HG02610 (cell line): ENCODE measurements around the gene IFT74.
A peak's percentile ranks its signal among the peaks of the same experiment; 100 is the strongest.

ENCODE experiments used
- ATAC-seq: cut with Tn5 transposase; IDR thresholded peaks from one replicate; pipeline ENCODE4 v1.9.1; 2021; ENCODE audit warnings: mild to moderate bottlenecking, moderate library complexity; ENCODE audit not compliant: unreplicated experiment

IFT74 gene

DNA sequence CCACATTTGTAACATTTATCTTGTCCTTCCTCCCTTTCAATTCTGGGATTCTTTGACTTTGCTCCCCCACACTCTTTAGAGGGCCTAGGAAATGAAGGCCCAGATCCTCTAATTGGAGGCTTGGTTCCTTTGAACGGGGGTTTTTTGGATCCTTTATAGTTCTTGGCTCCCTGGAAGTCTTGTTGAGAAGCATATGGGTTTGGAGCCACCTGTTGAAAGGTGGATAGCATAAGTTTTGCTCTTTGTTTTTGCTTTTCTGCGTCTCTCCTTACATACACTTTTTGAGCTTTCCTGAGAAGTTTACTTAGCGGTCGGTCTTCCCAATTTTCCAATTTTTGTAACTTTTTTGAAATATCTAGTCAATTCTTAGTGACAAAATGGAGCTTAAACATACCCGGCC lies 17.8 kb downstream of the IFT74 start:
- no peak for ATAC-seq

DNA sequence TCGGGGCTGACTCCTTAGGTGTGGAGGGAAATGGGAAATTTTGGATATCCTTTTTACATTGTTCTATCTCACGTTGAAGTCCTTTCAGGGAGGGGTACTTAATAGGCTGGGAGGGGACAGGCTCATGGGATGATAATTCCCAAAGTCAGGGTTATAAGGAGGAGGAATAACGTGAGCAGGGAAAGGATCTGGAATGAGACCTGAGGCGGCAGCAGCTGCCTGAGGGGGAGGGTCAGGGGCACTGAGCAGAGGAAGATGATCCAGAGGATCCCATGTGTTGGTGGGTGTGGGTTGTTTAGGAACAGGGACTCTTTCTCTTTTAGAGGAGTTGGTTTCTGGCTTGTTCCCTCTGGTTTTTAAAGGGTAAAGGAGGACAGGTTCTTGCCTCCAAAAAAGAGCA lies 18.7 kb downstream of the IFT74 start:
- ATAC-seq = no peak

DNA sequence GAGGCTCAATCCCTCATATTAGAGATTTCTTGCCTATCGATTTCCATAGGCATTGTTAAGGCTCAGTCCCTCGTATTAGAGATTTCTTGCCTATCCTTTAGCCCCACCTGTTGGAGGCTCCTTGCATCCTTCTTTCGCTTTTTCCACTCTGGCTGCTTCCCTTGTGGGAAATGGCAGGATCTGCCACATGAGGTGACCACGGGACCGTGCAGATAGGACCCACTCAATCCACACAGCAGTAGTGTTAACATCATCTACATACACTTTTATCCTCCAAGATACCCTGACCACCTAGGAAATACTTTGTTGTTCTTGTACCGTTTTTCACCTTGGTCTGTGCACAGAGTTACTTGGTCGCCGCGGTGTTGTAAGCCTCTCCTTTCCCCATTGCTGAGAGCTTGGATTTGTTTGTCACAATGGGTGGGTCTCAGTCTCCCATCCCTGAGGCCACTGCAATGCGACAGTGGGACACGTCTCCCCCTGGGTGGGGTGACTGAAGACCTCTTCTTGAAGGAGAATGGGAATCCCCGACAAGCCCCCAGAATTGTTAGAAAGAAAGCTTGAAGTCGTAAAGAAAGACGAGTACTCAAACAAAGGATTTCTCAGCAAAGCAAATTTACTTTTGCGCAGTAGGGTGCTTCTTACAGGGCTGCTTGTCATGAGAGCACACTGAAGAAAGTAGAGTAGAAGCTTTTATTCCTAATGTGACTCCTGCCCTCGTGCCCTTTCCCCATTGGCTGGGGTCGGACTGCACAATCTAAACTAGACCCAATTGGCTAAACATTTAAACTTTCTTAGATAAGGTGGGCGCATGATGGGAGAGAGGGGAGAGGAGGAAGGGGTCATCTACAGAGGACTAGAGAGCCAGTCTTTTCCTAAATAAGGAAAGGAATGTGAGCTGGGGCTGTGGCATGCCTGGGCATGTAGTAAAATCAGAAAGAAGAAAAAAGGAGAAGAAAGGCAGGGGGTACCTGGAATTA lies 19.8 kb downstream of the IFT74 start:
- ATAC-seq = no peak

DNA sequence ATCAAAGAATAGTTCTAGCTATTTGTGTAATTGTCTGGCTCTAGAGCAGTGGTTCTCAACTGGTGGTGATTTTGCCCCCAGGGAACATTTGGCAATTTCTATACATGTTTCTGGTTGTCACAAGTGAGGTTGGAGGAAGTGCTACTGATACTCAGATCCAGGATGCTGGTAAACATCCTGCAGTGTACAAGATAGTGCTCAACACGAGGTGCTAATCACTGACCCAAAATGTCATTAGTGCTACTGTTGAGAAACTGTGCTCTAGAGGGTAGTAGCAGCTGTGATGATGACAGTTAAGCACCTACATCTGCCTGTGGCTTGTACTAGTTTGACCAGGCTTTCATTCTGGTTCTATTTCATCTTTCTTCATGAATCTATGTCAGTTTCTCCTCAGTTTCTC lies 27.1 kb downstream of the IFT74 start:
- ATAC-seq = no peak

DNA sequence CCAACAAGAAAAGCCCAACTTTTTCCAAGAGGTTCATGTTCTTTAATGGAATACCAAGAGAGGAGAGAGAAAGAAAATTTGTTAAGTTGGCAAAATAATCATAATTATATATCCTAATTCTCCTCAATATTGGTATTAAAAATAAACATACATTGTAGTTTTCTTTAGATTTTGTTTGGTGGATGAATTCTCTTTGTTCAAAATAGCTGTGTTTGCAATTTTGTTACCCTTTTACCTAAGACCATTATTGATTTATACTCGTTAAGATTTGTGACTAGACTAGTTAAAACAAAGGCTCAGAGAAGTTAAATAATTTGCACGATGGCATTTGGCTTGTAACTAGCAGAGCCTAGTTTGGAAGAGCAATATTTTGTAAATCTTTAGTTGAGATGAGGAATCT lies 39.6 kb downstream of the IFT74 start:
- ATAC-seq = no peak

DNA sequence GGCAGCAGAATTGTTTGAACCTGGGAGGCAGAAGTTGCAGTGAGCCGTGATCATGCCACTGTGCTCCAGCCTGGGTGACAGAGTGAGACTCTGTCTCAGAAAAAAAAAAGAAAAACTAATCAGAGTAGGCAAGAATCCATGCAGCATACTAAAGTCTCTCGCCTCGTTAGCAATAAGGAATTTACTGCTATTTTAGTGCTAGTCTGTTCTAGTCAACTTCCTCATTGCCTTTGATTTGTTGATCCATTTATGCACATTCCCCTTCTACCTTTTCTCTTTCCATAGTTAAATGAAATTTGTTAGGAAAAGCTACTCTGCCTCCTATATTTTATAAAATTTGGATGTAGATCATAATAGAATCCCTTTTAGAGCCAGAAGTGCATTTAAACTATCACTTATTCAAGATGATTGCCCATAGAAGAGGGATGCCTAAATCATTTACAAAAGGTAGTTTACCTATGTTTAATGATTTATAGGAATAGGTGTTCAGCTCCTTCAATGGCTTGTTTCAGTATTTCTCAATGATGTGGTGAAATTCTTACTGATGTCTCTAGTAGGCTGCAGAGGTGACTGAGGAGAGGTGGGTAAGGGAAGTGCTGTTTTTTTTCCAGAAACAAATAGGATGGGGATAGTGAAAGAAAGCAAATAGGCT lies 47.3 kb downstream of the IFT74 start:
- no peak for ATAC-seq

DNA sequence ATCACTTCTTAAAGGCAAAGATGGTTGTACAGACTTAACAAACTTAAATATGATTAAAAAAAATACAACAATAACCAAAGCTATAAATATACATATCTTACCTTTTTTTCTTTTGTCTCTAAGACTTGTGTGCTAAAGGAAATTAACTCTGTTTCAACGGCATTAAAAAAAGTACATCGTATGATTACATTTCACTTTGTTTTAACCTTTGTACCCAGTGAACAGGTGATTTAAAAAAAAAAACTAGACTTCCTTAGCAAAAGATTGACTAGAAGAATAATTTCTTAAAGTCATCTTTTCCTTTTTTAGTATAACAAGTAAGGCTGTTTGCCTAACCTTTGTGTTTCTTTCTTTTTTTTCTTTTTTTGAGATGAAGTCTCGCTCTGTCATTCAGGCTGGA lies 49.3 kb downstream of the IFT74 start, which contains the start of gene LRRC19:
Gene LRRC19 (minus strand): TSS at position 182 of the 400 bp plus-strand sequence. CDS start 5,978 bp downstream, outside the sequence.
- no peak for ATAC-seq

DNA sequence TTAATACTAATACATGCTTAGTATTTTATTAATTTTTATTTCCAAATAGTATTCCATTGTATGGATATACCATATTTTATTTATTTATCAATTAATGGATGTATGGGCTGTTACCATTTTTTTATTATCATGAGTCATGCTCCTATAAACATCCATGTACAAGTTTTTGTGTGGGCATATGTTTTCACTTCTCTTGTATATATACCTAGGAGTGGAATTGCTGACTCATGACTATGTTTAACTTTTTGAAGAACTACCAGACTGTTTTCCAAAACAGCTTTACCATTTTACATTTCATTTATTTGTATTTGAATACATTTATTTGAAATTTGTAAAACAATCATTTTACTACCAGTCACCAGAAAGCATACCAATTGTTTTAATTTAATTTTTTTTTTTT lies 63.4 kb downstream of the IFT74 start:
- ATAC-seq = no peak

DNA sequence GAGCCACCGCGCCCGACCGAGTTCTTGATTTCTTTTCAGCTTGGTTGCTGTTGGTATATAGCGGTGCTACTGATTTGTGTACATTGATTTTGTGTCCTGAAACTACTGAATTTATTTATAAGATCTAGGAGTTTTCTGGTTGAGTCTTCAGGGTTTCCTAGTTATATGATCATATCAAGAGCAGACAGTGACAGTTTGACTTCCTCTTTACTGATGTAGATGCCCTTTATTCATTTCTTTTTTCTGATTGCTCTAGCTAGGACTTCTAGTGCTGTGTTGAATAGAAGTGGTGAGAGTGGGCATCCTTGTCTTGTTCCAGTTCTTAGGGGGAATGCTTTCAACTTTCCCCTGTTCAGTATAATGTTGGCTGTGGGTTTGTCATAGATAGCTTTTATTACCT lies 66.7 kb downstream of the IFT74 start:
- ATAC-seq = no peak

DNA sequence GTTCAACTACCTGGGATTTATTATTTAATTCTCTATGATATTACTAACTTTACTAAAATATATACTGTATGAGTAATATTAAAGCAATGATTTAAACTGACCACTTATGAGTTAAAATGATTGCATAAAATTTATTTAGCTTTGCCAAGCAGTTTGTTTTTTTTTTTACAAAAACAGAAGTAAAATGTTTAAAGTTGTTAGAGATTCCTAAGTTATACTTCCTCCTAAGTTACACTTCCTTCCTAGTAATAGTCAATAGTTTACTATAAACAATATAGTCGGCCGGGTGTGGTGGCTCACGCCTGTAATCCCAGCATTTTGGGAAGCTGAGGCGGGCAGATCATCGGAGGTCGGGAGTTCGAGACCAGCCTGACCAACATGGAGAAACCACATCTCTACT lies 73.0 kb downstream of the IFT74 start:
- ATAC-seq = no peak

DNA sequence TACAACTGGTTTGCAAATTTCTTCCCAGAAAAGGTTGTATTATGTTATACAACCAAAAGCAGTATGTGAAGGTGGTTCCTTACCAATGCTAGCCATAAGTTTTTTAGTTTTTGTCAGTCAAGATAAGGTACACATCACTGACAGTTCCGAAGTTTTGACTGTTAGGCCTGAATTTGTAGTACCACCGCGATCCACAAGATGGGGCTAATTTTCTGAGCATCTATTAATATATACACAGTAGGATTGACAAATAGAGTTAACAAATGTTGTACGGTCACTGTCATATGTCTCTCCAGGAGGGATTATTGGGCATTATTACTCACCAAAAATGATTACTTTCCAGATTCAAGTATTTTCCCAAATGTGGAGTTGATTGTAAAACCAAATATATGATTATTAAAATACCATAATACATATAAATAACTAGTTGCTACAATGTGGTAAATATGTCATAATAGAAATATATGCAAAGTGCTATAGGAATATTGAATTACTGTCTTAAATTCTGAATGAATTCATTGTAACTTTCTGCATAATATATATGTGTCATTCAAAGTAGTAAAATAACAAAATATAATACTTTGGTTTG lies 77.7 kb downstream of the IFT74 start:
- peak; percentile 86 for ATAC-seq

DNA sequence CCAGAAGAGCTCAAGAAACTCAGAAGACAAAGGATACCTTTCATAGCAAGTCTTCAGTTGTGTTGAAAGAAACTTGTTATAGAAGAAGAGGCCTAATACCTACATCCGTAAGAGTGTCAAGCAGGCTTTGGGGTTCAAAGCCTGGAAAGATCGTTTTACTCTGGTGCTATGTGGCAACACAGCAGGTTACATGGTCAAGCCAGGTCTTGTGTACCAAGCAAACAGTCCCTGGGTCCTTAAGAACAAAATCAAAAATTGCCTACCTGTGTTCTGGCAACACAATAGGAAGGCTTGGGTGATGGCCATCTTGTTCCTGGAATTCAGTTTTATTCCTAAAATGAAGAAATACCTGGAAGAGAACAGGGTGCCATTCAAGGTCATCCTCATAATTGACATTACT lies 81.3 kb downstream of the IFT74 start:
- ATAC-seq = no peak

DNA sequence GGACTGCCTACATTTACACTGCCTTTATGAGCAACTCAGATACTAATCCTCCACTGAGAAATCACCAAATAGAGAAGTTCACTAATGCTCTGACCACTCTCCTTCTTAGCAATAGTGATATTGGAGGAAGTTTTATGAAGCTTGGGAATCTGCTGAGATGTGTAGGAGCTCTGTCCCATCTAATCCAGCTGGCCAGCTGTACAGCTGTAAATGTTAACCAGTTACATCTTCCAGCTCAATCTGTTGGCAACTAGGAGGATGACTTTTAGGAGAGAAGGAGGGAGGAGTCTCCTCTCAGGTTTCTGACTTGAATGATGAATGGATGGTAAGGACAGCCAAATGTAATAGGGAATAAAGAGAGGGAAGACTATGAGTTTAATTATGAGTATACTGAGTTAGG lies 85.5 kb downstream of the IFT74 start:
- no peak for ATAC-seq

DNA sequence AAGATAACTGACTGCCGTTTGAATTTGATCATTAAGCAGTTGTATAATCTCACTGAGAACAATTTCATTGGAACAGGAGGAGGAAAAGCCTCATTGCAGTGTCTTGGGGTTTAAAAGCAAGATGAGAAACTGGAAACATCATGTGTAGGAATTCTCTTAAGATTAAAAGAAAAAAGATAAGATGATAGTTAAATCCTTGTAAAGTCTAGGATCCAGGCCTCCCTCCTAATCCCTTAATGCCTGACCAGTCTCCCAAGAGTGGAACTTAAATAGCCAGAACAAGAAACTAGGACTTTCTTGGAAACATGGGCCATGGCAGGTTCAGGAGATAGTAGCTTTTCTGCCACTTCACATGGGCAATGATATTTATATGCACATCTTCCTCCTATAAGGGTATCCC lies 86.3 kb downstream of the IFT74 start:
- ATAC-seq = no peak

DNA sequence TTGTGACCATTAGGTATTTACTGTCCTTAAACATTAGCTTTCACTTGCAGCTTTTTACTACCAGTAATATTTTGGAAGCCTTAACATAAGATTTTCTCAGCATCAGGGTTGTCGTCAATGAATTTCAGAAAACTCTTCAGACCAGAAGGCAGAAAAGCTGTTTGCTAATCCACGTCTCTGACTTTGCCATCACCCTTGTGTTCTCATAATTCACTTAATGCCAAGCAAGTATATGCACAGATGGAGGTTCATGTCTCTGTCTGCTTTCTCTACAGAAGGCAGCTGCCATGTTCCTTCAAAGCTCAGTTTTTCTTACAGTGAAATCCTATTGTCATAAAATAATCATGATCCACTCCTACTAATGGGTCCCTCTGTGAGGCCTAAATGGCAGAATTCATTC lies 87.0 kb downstream of the IFT74 start:
- no peak for ATAC-seq

DNA sequence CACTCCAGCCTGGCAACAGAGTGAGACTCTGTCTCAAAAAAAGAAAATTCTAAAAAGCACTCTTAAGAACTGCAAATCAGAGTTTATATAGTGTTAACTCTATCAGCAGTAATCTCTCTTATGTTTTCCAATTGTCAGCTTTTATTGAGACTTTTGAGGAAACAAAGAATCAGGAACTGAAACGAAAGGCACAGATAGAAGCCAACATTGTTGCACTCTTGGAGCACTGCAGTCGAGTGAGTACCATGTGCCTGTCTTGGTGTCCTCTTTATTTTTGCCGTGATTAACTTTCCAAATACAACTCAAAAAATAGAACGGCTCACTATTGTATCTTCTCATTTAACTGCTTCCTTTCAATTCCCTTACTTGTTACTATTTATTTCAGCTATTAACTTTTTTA lies 90.9 kb downstream of the IFT74 start:
- no peak for ATAC-seq

DNA sequence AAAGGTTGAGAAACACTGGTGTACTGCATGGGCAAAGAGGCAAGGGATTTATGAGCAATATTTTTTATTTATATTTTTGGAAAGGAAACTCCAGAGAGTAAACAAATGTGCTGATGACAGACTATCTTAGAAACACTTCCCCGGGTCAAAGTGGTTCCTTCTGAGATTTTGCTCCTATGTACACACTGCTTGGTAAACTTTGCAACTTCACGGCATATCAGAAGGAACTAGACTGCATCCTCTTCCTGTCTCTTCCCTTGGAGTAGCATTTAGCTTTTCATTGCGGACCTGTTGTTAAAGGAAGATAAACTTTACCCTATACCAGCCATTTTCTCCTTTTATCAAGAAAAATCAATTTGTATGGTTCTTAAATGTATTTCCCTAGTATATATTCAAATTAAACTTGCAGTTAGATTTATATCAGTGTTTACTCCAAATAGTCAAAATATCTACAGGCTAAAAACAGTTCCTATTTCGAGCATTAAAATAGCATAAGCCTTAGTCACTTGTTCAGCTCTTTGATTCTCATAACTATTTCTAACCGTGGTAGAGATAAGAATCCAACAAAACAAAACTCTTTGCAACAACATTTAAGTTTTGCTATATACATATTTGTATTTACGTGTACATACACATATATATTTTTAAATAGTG lies 97.3 kb downstream of the IFT74 start:
- no peak for ATAC-seq

DNA sequence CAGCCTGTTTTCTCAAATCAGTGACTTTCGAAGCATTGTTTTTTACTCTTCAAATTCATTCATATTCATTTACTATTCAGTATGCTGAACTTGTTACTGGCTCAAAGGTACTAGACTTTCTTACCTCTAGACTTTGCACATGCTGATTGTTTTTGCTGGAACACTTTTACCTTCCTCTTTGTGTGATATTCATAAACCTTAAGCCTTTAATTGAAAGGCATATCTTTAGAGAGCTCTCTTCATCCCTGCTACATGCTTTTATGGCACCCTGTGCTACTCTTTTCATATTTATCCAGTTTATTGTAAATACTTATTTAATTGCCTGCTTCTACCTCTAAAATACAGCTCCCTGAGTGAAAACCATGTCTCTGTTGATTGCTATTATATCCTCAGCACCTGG lies 97.9 kb downstream of the IFT74 start:
- no peak for ATAC-seq

DNA sequence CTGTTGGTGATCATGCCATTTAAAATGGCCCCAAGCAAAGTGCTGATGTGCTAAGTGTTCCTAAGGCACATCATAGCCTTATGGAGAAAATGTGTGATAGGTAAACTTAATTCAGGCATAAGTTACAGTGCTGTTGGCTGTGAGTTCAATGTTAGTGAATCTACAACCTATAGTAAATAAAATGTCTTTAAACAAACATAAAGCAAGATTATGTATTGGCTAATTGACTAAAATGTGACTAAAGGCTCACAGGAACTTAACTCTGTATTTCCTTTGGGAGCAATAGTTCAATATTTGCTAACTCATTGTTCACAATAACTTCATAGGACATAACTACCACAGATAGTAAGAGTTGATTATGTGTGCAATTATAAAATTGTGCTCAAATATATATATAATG lies 98.6 kb downstream of the IFT74 start:
- no peak for ATAC-seq

DNA sequence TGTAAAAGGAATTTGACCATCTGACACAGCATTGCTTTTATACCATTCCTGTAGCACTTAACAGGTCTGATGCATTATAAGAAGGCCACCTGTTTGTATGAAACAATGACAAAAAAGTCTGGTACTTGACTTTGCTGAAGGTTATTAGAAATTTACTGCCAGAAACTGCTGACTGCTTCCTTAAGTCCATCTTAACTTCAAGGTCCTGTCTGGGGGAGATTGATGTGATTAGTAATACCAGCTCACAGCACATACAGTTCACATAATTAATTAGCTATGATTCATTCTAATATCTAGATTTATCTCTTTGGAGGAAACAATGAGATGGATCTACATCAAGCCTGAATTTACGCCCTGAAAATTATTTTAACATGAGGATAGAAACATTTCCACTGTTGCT lies 103.2 kb downstream of the IFT74 start:
- no peak for ATAC-seq

DNA sequence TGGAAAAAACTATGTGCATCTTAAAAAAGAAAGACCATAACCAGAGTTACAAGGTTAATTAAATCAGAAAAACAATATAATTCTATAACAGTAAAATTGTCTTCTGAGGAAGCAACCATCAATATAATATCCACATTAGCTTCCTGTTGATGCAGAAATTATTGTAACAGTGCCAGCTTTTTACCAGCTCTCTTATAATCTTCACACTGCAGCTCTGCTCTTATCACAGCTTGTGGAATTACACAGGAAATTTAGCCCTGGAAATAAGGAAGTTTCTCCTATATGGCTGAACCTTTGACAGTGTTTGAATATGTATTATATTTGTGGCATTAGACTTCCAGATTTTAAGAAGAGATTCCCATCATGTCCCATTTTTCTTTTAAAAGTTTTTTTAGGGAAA lies 103.7 kb downstream of the IFT74 start:
- no peak for ATAC-seq
